GM18517 (cell line): Measurements from ENCODE around the gene ACP7.
"Not testable (repeated sequence)": the region's sequence is repeated elsewhere in the genome, so short reads cannot be mapped to it uniquely, and the experiment has no call there.

Experiments
- ATAC-seq: cut with Tn5 transposase; IDR thresholded peaks from one replicate; pipeline ENCODE4 v1.9.1; 2021; ENCODE audit warnings: mild to moderate bottlenecking, moderate library complexity; ENCODE audit not compliant: unreplicated experiment

The ACP7 gene, protein sequence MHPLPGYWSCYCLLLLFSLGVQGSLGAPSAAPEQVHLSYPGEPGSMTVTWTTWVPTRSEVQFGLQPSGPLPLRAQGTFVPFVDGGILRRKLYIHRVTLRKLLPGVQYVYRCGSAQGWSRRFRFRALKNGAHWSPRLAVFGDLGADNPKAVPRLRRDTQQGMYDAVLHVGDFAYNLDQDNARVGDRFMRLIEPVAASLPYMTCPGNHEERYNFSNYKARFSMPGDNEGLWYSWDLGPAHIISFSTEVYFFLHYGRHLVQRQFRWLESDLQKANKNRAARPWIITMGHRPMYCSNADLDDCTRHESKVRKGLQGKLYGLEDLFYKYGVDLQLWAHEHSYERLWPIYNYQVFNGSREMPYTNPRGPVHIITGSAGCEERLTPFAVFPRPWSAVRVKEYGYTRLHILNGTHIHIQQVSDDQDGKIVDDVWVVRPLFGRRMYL

GRCh38 chr19:39083983-39084731 lies at the start of gene ACP7:
ACP7 (plus strand) TSS chr19:39084368; CDS start chr19:39085270, 902 bp downstream.
- ATAC-seq, result no peak

GRCh38 chr19:39036581-39036980 lies 47.6 kb upstream of the ACP7 start:
- ATAC-seq, result no peak

GRCh38 chr19:39037194-39037593 lies 47.0 kb upstream of the ACP7 start:
- ATAC-seq, result no peak

- no peak for ATAC-seq
These were observed 46.1 kb upstream of the ACP7 start for GRCh38 chr19:39038098-39038497.

DNA sequence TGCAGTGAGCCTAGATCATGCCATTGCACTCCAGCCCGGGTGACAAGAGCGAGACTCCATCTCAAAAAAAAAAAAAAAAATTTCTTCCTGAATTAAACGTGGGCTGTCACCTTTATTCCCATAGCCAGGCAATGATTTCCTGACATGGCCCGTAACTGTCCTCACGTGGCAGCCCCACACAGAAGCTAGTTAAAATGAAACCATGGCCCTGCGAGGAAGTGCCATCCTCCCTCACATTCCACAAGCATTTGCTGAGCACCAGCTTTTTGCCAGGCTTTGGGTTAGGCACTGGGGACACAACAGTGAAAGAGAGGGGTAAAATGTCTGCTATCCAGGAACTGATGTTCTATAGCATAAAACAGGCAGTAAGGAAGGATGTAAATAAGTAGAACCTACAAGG lies 38.7 kb upstream of the ACP7 start:
- ATAC-seq, result no peak

- ATAC-seq, result no peak
These were observed 37.9 kb upstream of the ACP7 start for GRCh38 chr19:39046037-39046821.

DNA sequence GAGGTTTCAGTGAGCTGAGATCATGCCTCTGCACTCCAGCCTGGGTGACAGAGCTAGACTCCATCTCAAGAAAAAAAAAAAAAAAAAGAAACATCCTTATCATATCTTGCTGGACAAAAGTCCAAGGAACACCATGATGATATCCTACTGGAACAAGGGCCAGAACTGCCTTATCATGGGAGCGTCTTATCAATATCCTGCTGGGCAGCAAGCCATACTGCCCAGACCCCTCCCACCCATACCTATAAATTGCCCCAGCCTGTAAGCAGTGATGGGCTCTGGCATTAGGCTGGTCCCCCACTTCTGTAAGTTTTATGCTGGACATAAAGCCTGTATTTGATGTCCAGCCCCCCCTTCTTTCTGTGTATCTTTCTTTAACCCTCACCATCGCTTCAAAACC lies 37.1 kb upstream of the ACP7 start:
- no peak for ATAC-seq

- ATAC-seq, result no peak
These were observed 31.9 kb upstream of the ACP7 start for GRCh38 chr19:39052243-39052746.

- no peak for ATAC-seq
These were observed 31.3 kb upstream of the ACP7 start for GRCh38 chr19:39052846-39053245.

DNA sequence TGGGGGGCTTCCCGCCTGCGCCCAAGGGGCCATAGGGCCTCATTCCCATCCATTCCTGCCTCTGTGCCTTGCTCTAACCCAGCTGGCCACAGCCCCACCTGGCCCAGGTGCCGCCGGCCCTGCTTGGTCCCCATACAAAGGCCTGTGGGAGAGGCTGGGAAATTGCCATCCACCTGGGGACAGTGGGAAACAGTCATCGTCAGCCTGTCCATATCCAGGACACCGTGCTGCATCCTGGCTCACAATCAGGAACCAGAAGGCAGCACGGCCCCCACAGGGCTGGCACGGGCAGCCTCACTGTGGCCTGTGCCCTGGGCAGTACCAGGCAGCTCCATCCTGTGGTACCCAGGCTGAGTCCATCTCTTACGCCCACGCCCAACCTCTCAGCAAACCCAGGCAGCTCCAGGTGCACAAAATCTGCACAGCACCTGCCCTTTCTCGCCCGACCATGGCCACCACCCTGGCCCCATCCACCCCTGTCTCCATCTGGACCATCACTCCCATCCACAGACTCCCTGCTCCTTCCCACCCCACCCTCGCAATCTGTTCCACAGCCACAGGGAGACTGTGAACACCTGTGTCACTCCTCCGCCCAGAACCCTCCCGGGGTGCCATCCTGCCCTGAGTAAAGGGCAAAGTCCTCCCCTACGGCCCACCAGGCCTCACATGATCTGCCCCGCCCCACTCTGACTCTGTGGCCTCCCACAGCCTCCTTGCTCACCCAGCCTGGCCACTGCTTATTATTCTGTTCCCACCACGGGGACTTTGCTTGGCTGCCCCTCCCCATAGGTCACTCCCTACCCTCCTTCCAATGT lies 30.7 kb upstream of the ACP7 start:
- no peak for ATAC-seq

- ATAC-seq, result no peak
These were observed 30.1 kb upstream of the ACP7 start for GRCh38 chr19:39054091-39054470.

GRCh38 chr19:39057615-39058014 lies 26.6 kb upstream of the ACP7 start:
- ATAC-seq, result no peak

DNA sequence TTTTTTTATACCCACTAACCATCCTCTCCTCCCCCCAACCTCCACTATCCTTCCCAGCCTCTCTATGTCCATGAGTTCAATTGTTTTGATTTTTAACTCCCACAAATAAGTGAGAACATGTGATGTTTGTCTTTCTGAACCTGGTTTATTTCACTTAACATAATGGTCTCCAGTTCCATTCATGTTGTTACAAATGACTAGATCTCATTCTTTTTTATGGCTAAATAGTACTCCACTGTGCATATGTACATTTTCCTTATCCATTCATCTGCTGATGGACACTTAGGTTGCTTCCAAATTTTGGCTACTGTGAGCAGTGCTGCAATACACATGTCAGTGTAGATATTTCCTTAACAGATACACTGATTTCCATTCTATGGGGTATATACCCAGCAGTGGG lies 24.9 kb upstream of the ACP7 start:
- ATAC-seq, result no peak

DNA sequence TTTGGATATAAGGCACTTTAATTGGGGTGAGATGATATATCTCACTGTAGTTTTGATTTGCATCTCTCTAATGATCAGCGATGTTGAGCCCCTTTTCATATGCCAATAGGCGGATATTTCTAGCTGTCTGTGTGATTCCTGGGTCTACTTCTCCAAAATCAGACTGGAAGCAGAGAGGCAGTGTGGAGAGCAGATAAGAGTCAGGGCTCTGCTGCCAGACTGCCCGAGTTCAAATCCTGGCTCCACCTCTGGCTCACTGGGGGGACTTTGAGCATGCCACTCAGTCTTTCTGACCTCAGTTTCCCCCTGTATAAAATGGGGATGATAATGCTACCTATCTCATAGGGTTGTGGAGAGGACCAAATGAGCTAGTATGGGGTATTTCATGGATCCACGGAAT lies 24.0 kb upstream of the ACP7 start:
- ATAC-seq, result no peak

GRCh38 chr19:39064405-39064804 lies 19.8 kb upstream of the ACP7 start:
- no peak for ATAC-seq

DNA sequence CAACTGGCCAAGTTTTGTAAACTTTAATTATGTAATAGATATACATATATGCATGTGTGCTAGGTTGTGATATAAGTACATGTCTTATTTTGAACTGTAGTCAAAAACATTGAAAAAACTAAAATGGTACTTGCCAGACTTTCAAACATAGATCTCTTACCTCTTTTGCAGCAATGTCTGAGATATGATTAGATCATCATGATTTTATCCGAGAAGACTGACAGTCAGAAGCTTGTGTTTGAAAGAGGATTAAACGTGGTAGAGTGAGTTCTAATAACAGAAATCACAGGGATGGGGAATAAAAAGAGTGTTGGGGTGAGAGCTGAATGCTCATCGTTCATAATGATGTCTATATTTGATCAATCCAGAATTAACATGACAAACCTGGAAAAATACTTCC lies 18.2 kb upstream of the ACP7 start:
- ATAC-seq, result no peak

GRCh38 chr19:39067104-39067503 lies 17.1 kb upstream of the ACP7 start:
- ATAC-seq, result no peak

GRCh38 chr19:39068259-39068658 lies 15.9 kb upstream of the ACP7 start:
- ATAC-seq, result not testable (repeated sequence)

GRCh38 chr19:39070888-39071287 lies 13.3 kb upstream of the ACP7 start:
- ATAC-seq, result no peak

GRCh38 chr19:39074205-39074692 lies 9.9 kb upstream of the ACP7 start:
- ATAC-seq, result no peak
